Trophoblast cell (in vitro differentiated cells and primary cell): ENCODE results near the gene MPP3.

Source experiments
- DNase-seq, 2 donors: peaks; one replicate each; pipeline ENCODE4 v3.0.0-alpha.2; 2016
- H2AFZ ChIP-seq: 2 replicates; pipeline ENCODE4 v1.6.1; 2013; ENCODE audit warnings: low read length, moderate library complexity, mild to moderate bottlenecking; ENCODE audit not compliant: insufficient read depth, poor library complexity
- H2AK5ac ChIP-seq: 2 replicates; pipeline ENCODE4 v1.6.1; 2013; ENCODE audit warnings: mild to moderate bottlenecking, low read length
- H2BK120ac ChIP-seq: 2 replicates; pipeline ENCODE4 v1.6.1; 2013; ENCODE audit warnings: low read length, mild to moderate bottlenecking, moderate library complexity; ENCODE audit not compliant: insufficient read depth, poor library complexity
- H2BK12ac ChIP-seq: 2 replicates; pipeline ENCODE4 v1.6.1; 2013; ENCODE audit warnings: mild to moderate bottlenecking, low read length, moderate library complexity
- H2BK5ac ChIP-seq: 2 replicates; pipeline ENCODE4 v1.6.1; 2013; ENCODE audit warnings: low read length, low read depth, moderate library complexity, mild to moderate bottlenecking; ENCODE audit not compliant: poor library complexity
- H3K14ac ChIP-seq: 2 replicates; pipeline ENCODE4 v1.6.1; 2013; ENCODE audit warnings: mild to moderate bottlenecking, low read length
- H3K18ac ChIP-seq: 2 replicates; pipeline ENCODE4 v1.6.1; 2013; ENCODE audit warnings: mild to moderate bottlenecking, low read length
- H3K23ac ChIP-seq: 2 replicates; pipeline ENCODE4 v1.6.1; 2013; ENCODE audit warnings: low read length
- H3K27ac ChIP-seq: 2 replicates; pipeline ENCODE4 v1.5.1; 2013; ENCODE audit warnings: low read depth, mild to moderate bottlenecking, inconsistent platforms, low read length, moderate library complexity
- H3K27me3 ChIP-seq: 2 replicates; pipeline ENCODE4 v1.6.1; 2013; ENCODE audit warnings: inconsistent platforms, mild to moderate bottlenecking, low read length, moderate library complexity; ENCODE audit not compliant: insufficient read depth
- H3K36me3 ChIP-seq, 2 experiments: 1 replicate in 1 of 2; 2 replicates in 1 of 2; pipeline ENCODE4 v1.6.1; 2013; ENCODE audit warnings: low read length in 2 of 2, mild to moderate bottlenecking in 2 of 2, moderate library complexity in 1 of 2; ENCODE audit not compliant: insufficient read depth in 2 of 2, control insufficient read depth in 1 of 2
- H3K4ac ChIP-seq: 2 replicates; pipeline ENCODE4 v1.6.1; 2013; ENCODE audit warnings: low read depth, mild to moderate bottlenecking, low read length, moderate library complexity
- H3K4me1 ChIP-seq, 2 experiments: 1 replicate in 1 of 2; 2 replicates in 1 of 2; pipeline ENCODE4 v1.6.1; 2013; ENCODE audit warnings: low read length in 2 of 2, mild to moderate bottlenecking in 2 of 2, moderate library complexity in 1 of 2; ENCODE audit not compliant: insufficient read depth in 2 of 2, control insufficient read depth in 1 of 2
- H3K4me2 ChIP-seq: 2 replicates; pipeline ENCODE4 v1.6.1; 2013; ENCODE audit warnings: inconsistent platforms, mild to moderate bottlenecking, low read length, moderate library complexity
- H3K4me3 ChIP-seq: 2 replicates; pipeline ENCODE4 v1.5.1; 2013; ENCODE audit warnings: mild to moderate bottlenecking, low read depth, low read length, inconsistent platforms
- H3K79me1 ChIP-seq: one replicate; pipeline ENCODE4 v1.6.1; 2013; ENCODE audit warnings: low read length
- H3K79me2 ChIP-seq: 2 replicates; pipeline ENCODE4 v1.6.1; 2013; ENCODE audit warnings: low read length, mild to moderate bottlenecking; ENCODE audit not compliant: control insufficient read depth, insufficient read depth, poor library complexity
- H3K9ac ChIP-seq: 2 replicates; pipeline ENCODE4 v1.6.1; 2013; ENCODE audit warnings: mild to moderate bottlenecking, low read length
- H3K9me3 ChIP-seq: 2 replicates; pipeline ENCODE4 v1.6.1; 2013; ENCODE audit warnings: low read depth, mild to moderate bottlenecking, control low read depth, inconsistent platforms, low read length; ENCODE audit not compliant: insufficient read depth
- H4K12ac ChIP-seq: 2 replicates; pipeline ENCODE4 v1.6.1; 2013; ENCODE audit warnings: low read depth, mild to moderate bottlenecking, low read length, moderate library complexity
- H4K8ac ChIP-seq: 2 replicates; pipeline ENCODE4 v1.6.1; 2013; ENCODE audit warnings: low read depth, mild to moderate bottlenecking, low read length, moderate library complexity
- H4K91ac ChIP-seq: one replicate; pipeline ENCODE4 v1.6.1; 2013; ENCODE audit warnings: low read depth, mild to moderate bottlenecking, low read length, moderate library complexity
- WGBS: extraction: QIAGEN DNeasy Blood & Tissue Kit; methylation state at CpG from one replicate; pipeline ENCODE4 v1.1.7; 2013; ENCODE audit warnings: missing lambda C conversion rate; ENCODE audit not compliant: insufficient read length, insufficient coverage; ENCODE audit errors: extremely low coverage; 5-methylcytosine and 5-hydroxymethylcytosine counted together

MPP3 gene

DNA sequence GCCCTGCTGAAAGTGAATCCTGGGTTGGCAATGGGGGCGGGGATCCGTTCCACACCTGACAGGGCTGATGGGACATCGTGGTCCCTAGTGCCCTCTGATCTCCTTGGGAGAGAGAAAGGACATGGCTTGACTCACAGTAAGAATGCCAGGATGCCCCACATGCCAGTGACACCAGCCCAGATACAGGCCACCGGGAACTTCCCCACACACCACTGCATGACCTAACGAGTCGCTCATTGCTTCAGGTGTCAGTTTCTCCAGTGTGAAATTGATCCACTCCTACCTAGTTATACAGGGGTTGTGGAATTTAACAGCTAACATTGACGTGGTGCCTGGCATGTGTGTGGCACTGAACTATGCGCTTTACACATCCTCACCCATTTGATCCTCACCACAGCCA lies 21.6 kb upstream of the MPP3 start:
- Histone ChIP-seq H3K9me3 (no peaks in the 10 kb centered on the region), H4K12ac (no peak overlapping the region), H4K91ac (no peak overlapping the region), H3K4me3 (no peak overlapping the region), H3K79me2 (no peaks in the 10 kb centered on the region), H2BK5ac (no peak overlapping the region), H3K14ac (no peak overlapping the region), H3K27me3 (no peaks in the 10 kb centered on the region), H3K4me2 (no peak overlapping the region), H3K18ac (no peak overlapping the region), H2AK5ac (no peak overlapping the region), H3K27ac (no peak overlapping the region), H3K4me1 (no peaks in the 10 kb centered on the region), H3K9ac (no peak overlapping the region), H3K36me3 (no peaks in the 10 kb centered on the region), H2BK12ac (no peak overlapping the region), H3K4ac (no peak overlapping the region), H2BK120ac (no peak overlapping the region), H2AFZ (no peak overlapping the region), H4K8ac (no peak overlapping the region), H3K23ac (no peak overlapping the region), H3K79me1 (no peaks in the 10 kb centered on the region)
- DNase-seq: no peak
- no CpG with 5 or more reads among the region's 8 CpGs for WGBS

DNA sequence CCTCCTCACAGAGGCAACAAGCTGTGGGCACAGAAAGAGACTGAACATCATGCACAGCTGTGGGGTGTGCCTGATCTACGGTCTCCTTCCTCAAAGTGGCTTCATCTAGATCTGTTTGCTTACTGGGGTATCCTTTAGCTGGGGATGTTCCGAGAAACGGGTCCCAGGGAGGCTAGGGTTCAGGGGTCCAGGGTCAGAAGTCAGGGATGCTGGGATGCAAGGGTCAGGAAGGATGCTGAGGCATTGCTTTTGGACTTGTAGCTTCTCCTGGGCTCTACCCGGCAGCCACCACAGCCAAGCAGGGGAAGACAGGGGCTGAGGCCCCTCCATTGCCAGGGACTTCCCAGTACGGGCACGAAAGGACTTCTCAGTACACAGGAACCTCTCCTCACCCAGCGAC lies 20.6 kb upstream of the MPP3 start:
- no CpG with 5 or more reads among the region's 7 CpGs for WGBS
- no peak overlapping the region for H4K8ac ChIP-seq
- H3K36me3 ChIP-seq: no peaks in the 10 kb centered on the region
- H2BK5ac ChIP-seq: no peak overlapping the region
- H4K91ac ChIP-seq: no peak overlapping the region
- no peaks in the 10 kb centered on the region for H3K79me1 ChIP-seq
- H3K23ac ChIP-seq: no peak overlapping the region
- H3K27me3 ChIP-seq: no peaks in the 10 kb centered on the region
- H3K27ac ChIP-seq: no peak overlapping the region
- no peak for DNase-seq
- H2BK12ac ChIP-seq: no peak overlapping the region
- no peak overlapping the region for H4K12ac ChIP-seq
- no peak overlapping the region for H3K9ac ChIP-seq
- H3K4me3 ChIP-seq: no peak overlapping the region
- H3K79me2 ChIP-seq: no peaks in the 10 kb centered on the region
- H3K18ac ChIP-seq: no peak overlapping the region
- H3K14ac ChIP-seq: no peak overlapping the region
- no peak overlapping the region for H2AK5ac ChIP-seq
- H2BK120ac ChIP-seq: no peak overlapping the region
- H3K9me3 ChIP-seq: no peaks in the 10 kb centered on the region
- H2AFZ ChIP-seq: no peak overlapping the region
- no peaks in the 10 kb centered on the region for H3K4me1 ChIP-seq
- no peak overlapping the region for H3K4ac ChIP-seq
- no peak overlapping the region for H3K4me2 ChIP-seq

DNA sequence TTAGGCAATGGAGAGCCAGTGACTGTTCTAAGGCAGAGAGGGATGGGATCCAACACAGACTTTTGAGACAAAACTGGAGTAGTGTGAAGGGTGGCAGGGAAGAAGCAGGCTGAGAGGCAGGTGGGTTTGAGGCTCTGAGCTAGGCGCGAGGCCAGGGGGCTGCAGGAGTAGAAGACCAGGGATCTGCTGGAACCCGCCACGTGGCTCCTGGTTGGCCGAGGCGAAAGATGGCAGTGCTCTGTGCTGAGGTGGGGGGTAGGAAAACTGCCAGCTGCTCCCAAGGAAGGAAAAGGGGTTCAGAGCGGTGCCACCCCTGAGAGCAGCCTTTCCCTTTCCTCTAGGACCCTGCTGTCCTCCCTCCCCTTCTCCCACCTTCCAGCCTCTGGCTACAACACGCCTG lies 19.6 kb upstream of the MPP3 start:
- Histone ChIP-seq H3K79me2 (no peaks in the 10 kb centered on the region), H3K18ac (no peak overlapping the region), H2AK5ac (no peak overlapping the region), H3K4me1 (no peaks in the 10 kb centered on the region), H3K9ac (no peak overlapping the region), H2AFZ (no peak overlapping the region), H4K12ac (no peak overlapping the region), H3K23ac (no peak overlapping the region), H4K8ac (no peak overlapping the region), H3K36me3 (no peaks in the 10 kb centered on the region), H2BK120ac (no peak overlapping the region), H3K9me3 (no peaks in the 10 kb centered on the region), H3K27ac (no peak overlapping the region), H4K91ac (no peak overlapping the region), H3K4me3 (no peak overlapping the region), H3K4me2 (no peak overlapping the region), H2BK5ac (no peak overlapping the region), H3K4ac (no peak overlapping the region), H3K14ac (no peak overlapping the region), H3K79me1 (no peaks in the 10 kb centered on the region), H2BK12ac (no peak overlapping the region), H3K27me3 (no peaks in the 10 kb centered on the region)
- WGBS: no CpG with 5 or more reads among the region's 8 CpGs
- DNase-seq: no peak

DNA sequence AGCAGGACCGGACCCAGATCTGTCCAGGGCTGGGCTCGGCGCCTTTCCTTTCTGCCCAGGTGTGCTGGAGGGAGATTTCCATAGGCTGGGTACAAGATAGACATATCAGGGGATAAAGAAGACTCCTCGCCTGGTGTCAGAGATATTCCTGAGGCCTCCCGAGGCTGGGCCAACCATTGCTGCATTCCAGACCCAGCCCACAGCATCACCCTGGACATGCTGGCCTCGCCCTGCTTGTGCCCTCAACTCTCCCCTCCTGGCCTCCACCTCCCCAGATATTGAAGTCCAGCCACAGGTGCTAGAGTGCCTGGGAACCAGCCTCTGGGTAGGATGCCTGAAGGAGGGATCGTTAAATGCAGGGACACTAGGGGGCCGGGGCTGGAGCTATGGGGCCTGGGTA lies 16.2 kb upstream of the MPP3 start:
- H4K8ac ChIP-seq: no peak overlapping the region
- H3K23ac ChIP-seq: no peak overlapping the region
- no peaks in the 10 kb centered on the region for H3K27me3 ChIP-seq
- DNase-seq: no peak
- no peak overlapping the region for H3K18ac ChIP-seq
- no peak overlapping the region for H3K4me3 ChIP-seq
- no peak overlapping the region for H2AK5ac ChIP-seq
- H2BK120ac ChIP-seq: no peak overlapping the region
- H3K36me3 ChIP-seq: no peaks in the 10 kb centered on the region
- no peak overlapping the region for H2BK5ac ChIP-seq
- no peak overlapping the region for H4K12ac ChIP-seq
- no peak overlapping the region for H3K4ac ChIP-seq
- H3K9me3 ChIP-seq: no peaks in the 10 kb centered on the region
- H3K79me2 ChIP-seq: no peaks in the 10 kb centered on the region
- no peak overlapping the region for H3K4me2 ChIP-seq
- no peak overlapping the region for H3K27ac ChIP-seq
- H4K91ac ChIP-seq: no peak overlapping the region
- H3K9ac ChIP-seq: no peak overlapping the region
- no peaks in the 10 kb centered on the region for H3K79me1 ChIP-seq
- WGBS: no CpG with 5 or more reads among the region's 8 CpGs
- no peak overlapping the region for H2BK12ac ChIP-seq
- H3K4me1 ChIP-seq: no peaks in the 10 kb centered on the region
- no peak overlapping the region for H2AFZ ChIP-seq
- H3K14ac ChIP-seq: no peak overlapping the region
